Natural killer cell (primary cell): Measurements from ENCODE around the gene ZP2. TPM values are rescaled to one million over a fixed set of nuclear protein-coding genes. Genes with fewer than 3 reads are reported as not detected.

Source experiments
- ATAC-seq, 3 donors: fragments of 150-1000 bp in 2 of 3; fragments of 200-7000 bp in 1 of 3; cut with Tn5 transposase; 1 replicate in 1 of 3; 2 replicates in 2 of 3; pipeline ENCODE4 v1.10.0; 2021; ENCODE audit warnings: mild to moderate bottlenecking in 2 of 3, moderate library complexity in 2 of 3
- DNase-seq, 2 donors: peaks; one replicate each; pipeline versions ENCODE4 v3.0.0 to v3.0.0-alpha.2; 2013 to 2021; ENCODE audit warnings: mixed read lengths in 1 of 2
- H3K27ac ChIP-seq: one replicate; pipeline ENCODE4 v1.5.1; 2013; ENCODE audit warnings: mild to moderate bottlenecking, low read length
- H3K27me3 ChIP-seq: one replicate; pipeline ENCODE4 v1.6.1; 2013; ENCODE audit warnings: low read length; ENCODE audit not compliant: control insufficient read depth, insufficient read depth
- H3K36me3 ChIP-seq: one replicate; pipeline ENCODE4 v1.6.1; 2013; ENCODE audit warnings: low read length; ENCODE audit not compliant: control insufficient read depth, insufficient read depth
- H3K4me1 ChIP-seq: one replicate; pipeline ENCODE4 v1.6.1; 2013; ENCODE audit warnings: low read length; ENCODE audit not compliant: control insufficient read depth, insufficient read depth
- H3K4me3 ChIP-seq: one replicate; pipeline ENCODE4 v1.5.1; 2013; ENCODE audit warnings: low read length
- H3K9me3 ChIP-seq: one replicate; pipeline ENCODE4 v1.6.1; 2013; ENCODE audit warnings: low read length; ENCODE audit not compliant: control insufficient read depth, insufficient read depth
- H3K27ac Mint-ChIP-seq, 2 donors: one replicate each; pipeline ENCODE4 v1.8.0; 2022; ENCODE audit warnings: mild to moderate bottlenecking in 2 of 2, mixed read lengths in 2 of 2, moderate library complexity in 1 of 2
- H3K27me3 Mint-ChIP-seq, 2 donors: one replicate each; pipeline ENCODE4 v1.8.0; 2022; ENCODE audit warnings: low read depth in 2 of 2, mixed read lengths in 2 of 2
- H3K36me3 Mint-ChIP-seq: one replicate; pipeline ENCODE4 v1.8.0; 2022; ENCODE audit warnings: mixed read lengths
- H3K4me1 Mint-ChIP-seq, 2 donors: one replicate each; pipeline ENCODE4 v1.8.0; 2022; ENCODE audit warnings: mixed read lengths in 2 of 2
- H3K4me3 Mint-ChIP-seq: one replicate; pipeline ENCODE4 v1.8.0; 2022; ENCODE audit warnings: mild to moderate bottlenecking, moderate library complexity, mixed read lengths
- H3K9me3 Mint-ChIP-seq, 2 donors: one replicate each; pipeline ENCODE4 v1.8.0; 2022; ENCODE audit warnings: mixed read lengths in 2 of 2
- CTCF ChIP-seq: fragments of 200-600 bp; IDR thresholded peaks from one replicate; pipeline ENCODE4 v1.8.0; 2022; ENCODE audit warnings: antibody characterized with exemption
- WGBS: methylation state at CpG from one replicate; pipeline ENCODE4 v1.1.7; 2013; ENCODE audit warnings: missing lambda C conversion rate; ENCODE audit not compliant: insufficient coverage; 5-methylcytosine and 5-hydroxymethylcytosine counted together
- intact Hi-C: fragments of 100-400 bp; cut with micrococcal nuclease; formaldehyde crosslinking; loops from one replicate; pipeline ENCODE4 v1.14.2; 2022
- total RNA-seq, 4 donors: library from RNA; stranded (reverse); fragments of 120-200 nt in 1 of 4; gene quantifications; one replicate each; pipeline versions ENCODE4 v1.2.3 to v1.2.4, GENCODE V29; 2013 to 2022

The ZP2 gene
- total RNA-seq, 3 donors from 2014 or later (not counting 1 experiment from before 2014, with no cell fraction given) = not detected

GRCh38 chr16:21161211-21161610, 50.2 kb downstream of the ZP2 start:
- H3K36me3 ChIP-seq = no peaks in the 10 kb centered on the region
- H3K27me3 ChIP-seq = no peaks in the 10 kb centered on the region
- peaks cover 20% of the 10 kb centered on the region for H3K4me1 ChIP-seq
- H3K27ac Mint-ChIP-seq = peak overlapping the region in 1 of 2 donors; percentile 15
- no peaks in the 10 kb centered on the region for H3K36me3 Mint-ChIP-seq
- no peaks in the 10 kb centered on the region for H3K9me3 ChIP-seq
- WGBS = 100% methylated on average over 1 of the region's 2 CpGs
- H3K4me3 Mint-ChIP-seq = no peak overlapping the region
- no peak overlapping the region for H3K4me3 ChIP-seq
- no peak for TF ChIP-seq CTCF
- H3K27ac ChIP-seq = no peak overlapping the region
- no peak for DNase-seq
- intact Hi-C loops = no loop called here
- peaks cover 11 to 17% of the 10 kb centered on the region in 2 donors for H3K4me1 Mint-ChIP-seq
- H3K27me3 Mint-ChIP-seq = no peaks in the 10 kb centered on the region
- no peaks in the 10 kb centered on the region for H3K9me3 Mint-ChIP-seq
- no peak for ATAC-seq

- Mint-ChIP-seq H3K4me3 (no peak overlapping the region), H3K27ac (no peak overlapping the region), H3K4me1 (peaks cover 11 to 17% of the 10 kb centered on the region in 2 donors), H3K27me3 (no peaks in the 10 kb centered on the region), H3K9me3 (no peaks in the 10 kb centered on the region), H3K36me3 (no peaks in the 10 kb centered on the region)
- no peaks in the 10 kb centered on the region for H3K27me3 ChIP-seq
- ATAC-seq (no peak), DNase-seq (no peak)
- no peaks in the 10 kb centered on the region for H3K36me3 ChIP-seq
- H3K9me3 ChIP-seq = no peaks in the 10 kb centered on the region
- no peak overlapping the region for H3K27ac ChIP-seq
- 92% methylated on average over 1 of the region's 1 CpG for WGBS
- H3K4me1 ChIP-seq = peaks cover 20% of the 10 kb centered on the region
- TF ChIP-seq CTCF = no peak
- intact Hi-C loops = no loop called here
- no peak overlapping the region for H3K4me3 ChIP-seq
These were observed 51.1 kb downstream of the ZP2 start for GRCh38 chr16:21160276-21160675.

- Mint-ChIP-seq H3K27ac (peak overlapping the region in 1 of 2 donors; percentile 77), H3K4me3 (peak overlapping the region; percentile 93), H3K27me3 (no peaks in the 10 kb centered on the region), H3K4me1 (peaks cover 11 to 17% of the 10 kb centered on the region in 2 donors), H3K9me3 (no peaks in the 10 kb centered on the region), H3K36me3 (no peaks in the 10 kb centered on the region)
- peak; percentile 17 to 40 for DNase-seq
- TF ChIP-seq CTCF = no peak
- Histone ChIP-seq H3K4me3 (peak overlapping the region; percentile 75), H3K27me3 (no peaks in the 10 kb centered on the region), H3K9me3 (no peaks in the 10 kb centered on the region), H3K27ac (no peak overlapping the region), H3K4me1 (peaks cover 20% of the 10 kb centered on the region), H3K36me3 (no peaks in the 10 kb centered on the region)
- intact Hi-C loops = no loop called here
- ATAC-seq = no peak
- WGBS = 13% methylated on average over 24 of the region's 27 CpGs
These were observed 52.0 kb downstream of the ZP2 start for GRCh38 chr16:21159281-21159951.
